Retinal pigment epithelial cell (primary cell): ENCODE measurements around the gene VWA8.
A peak's percentile ranks its signal among the peaks of the same experiment; 100 is the strongest.

Experiments used
- DNase-seq: peaks from one replicate; pipeline ENCODE4 v3.0.0-alpha.2; 2010; ENCODE audit warnings: low read depth
- H3K4me3 ChIP-seq: 2 replicates; pipeline ENCODE4 v1.5.1; 2011; ENCODE audit warnings: mild to moderate bottlenecking, low read length, control low read depth, moderate library complexity
- CTCF ChIP-seq: conservative IDR thresholded peaks from 2 replicates; pipeline ENCODE4 v1.5.1; 2011; ENCODE audit warnings: low read depth, low read length, control low read depth, inconsistent platforms

The VWA8 gene

GRCh38 chr13:41567363-41567762 lies 393.5 kb downstream of the VWA8 start:
- DNase-seq = no peak

GRCh38 chr13:41565846-41566245 lies 395.1 kb downstream of the VWA8 start:
- TF ChIP-seq CTCF = no peak
- H3K4me3 ChIP-seq = no peak overlapping the region
- no peak for DNase-seq

More at GRCh38 chr13:41567363-41567762, 393.5 kb downstream of the VWA8 start:
- no peak overlapping the region for H3K4me3 ChIP-seq
- TF ChIP-seq CTCF = no peak

GRCh38 chr13:41565216-41565615 lies 395.7 kb downstream of the VWA8 start:
- no peak overlapping the region for H3K4me3 ChIP-seq
- DNase-seq = peak; percentile 62
- TF ChIP-seq CTCF = no peak

GRCh38 chr13:41563984-41564365 lies 396.9 kb downstream of the VWA8 start:
- DNase-seq = no peak
- no peak for TF ChIP-seq CTCF
- no peak overlapping the region for H3K4me3 ChIP-seq

GRCh38 chr13:41563341-41563983 lies 397.4 kb downstream of the VWA8 start:
- DNase-seq = no peak
- no peak overlapping the region for H3K4me3 ChIP-seq
- no peak for TF ChIP-seq CTCF

GRCh38 chr13:41562541-41563178 lies 398.2 kb downstream of the VWA8 start:
- no peak for TF ChIP-seq CTCF
- DNase-seq = no peak
- H3K4me3 ChIP-seq = no peak overlapping the region

GRCh38 chr13:41562083-41562482 lies 398.8 kb downstream of the VWA8 start:
- no peak overlapping the region for H3K4me3 ChIP-seq
- no peak for DNase-seq
- no peak for TF ChIP-seq CTCF
